GM12878 (cell line): Measurements from ENCODE around the gene PKP4. TPM values are rescaled to one million over a fixed set of nuclear protein-coding genes. Genes with fewer than 3 reads are reported as not detected.

ENCODE experiments used
- ATAC-seq: fragments of 200-7000 bp; cut with Tn5 transposase; 3 replicates; pipeline ENCODE4 v1.9.1; 2020; ENCODE audit warnings: mild to moderate bottlenecking, moderate library complexity
- BruUV-seq: library from RNA; stranded (reverse); fragments of 400-500 nt; replicated peaks from 2 replicates; lab custom pipeline; 2021; lab: Mats Ljungman, UMichigan
- CTCF ChIA-PET: fragments of 300-600 bp; sonication (Branson Sonifier 250); formaldehyde crosslinking; extraction: SDS; loops from one replicate; lab custom pipeline; 2021; ENCODE audit warnings: inconsistent platforms; lab: Yijun Ruan, JAX
- POLR2A ChIA-PET: fragments of 350-600 bp; formaldehyde crosslinking; extraction: SDS; loops from one replicate; lab custom pipeline; 2021; ENCODE audit warnings: inconsistent platforms; lab: Charles Lee
- RAD21 ChIA-PET: fragments of 300-600 bp; sonication (Branson Sonifier 250); formaldehyde crosslinking; loops from one replicate; lab custom pipeline; 2023; ENCODE audit warnings: antibody characterized with exemption; ENCODE audit not compliant: unreplicated experiment; lab: Charles Lee
- SMC1A ChIA-PET: fragments of 300-600 bp; sonication (Branson Sonifier 250); formaldehyde crosslinking; loops from one replicate; lab custom pipeline; 2023; ENCODE audit not compliant: unreplicated experiment, uncharacterized antibody; lab: Charles Lee
- DNase-seq: peaks from one replicate; pipeline ENCODE4 v3.0.0-alpha.2; 2011; ENCODE audit warnings: low read depth, low spot score
- FAIRE-seq: peaks from 3 replicates; lab custom pipeline; 2011; peaks lifted over from hg19 to GRCh38; lab: Jason Lieb, UNC
- H2AFZ ChIP-seq: 2 replicates; pipeline ENCODE4 v1.6.0; 2011; ENCODE audit warnings: low read depth, low read length, control low read depth; ENCODE audit not compliant: control insufficient read depth
- H3K27ac ChIP-seq: 2 replicates; pipeline ENCODE4 v1.5.1; 2011; ENCODE audit warnings: control low read depth; ENCODE audit not compliant: control insufficient read depth, insufficient read depth
- H3K27me3 ChIP-seq, 2 experiments: replicated peaks in 1 of 2; 2 replicates each; pipeline versions ENCODE4 v1.6.0 to v1.6.1; 2011; ENCODE audit warnings: low read length in 1 of 2; ENCODE audit not compliant: control insufficient read depth in 2 of 2, insufficient read depth in 2 of 2
- H3K36me3 ChIP-seq, 2 experiments: 2 replicates each; pipeline ENCODE4 v1.5.1; 2011; ENCODE audit warnings: low read length in 1 of 2; ENCODE audit not compliant: control insufficient read depth in 2 of 2, insufficient read depth in 2 of 2
- H3K4me1 ChIP-seq: 2 replicates; pipeline ENCODE4 v1.6.1; 2011; ENCODE audit warnings: mild to moderate bottlenecking, low read length, moderate library complexity, mixed read lengths; ENCODE audit not compliant: control insufficient read depth, insufficient read depth
- H3K4me2 ChIP-seq: 2 replicates; pipeline ENCODE4 v1.6.0; 2011; ENCODE audit warnings: control low read depth; ENCODE audit not compliant: control insufficient read depth, insufficient read depth
- H3K4me3 ChIP-seq: fragments of 200-600 bp; sonication (generic); 2 replicates; pipeline ENCODE4 v1.5.1; 2016
- H3K79me2 ChIP-seq: 2 replicates; pipeline ENCODE4 v1.6.0; 2011; ENCODE audit warnings: low read length; ENCODE audit not compliant: control insufficient read depth, insufficient read depth
- H3K9ac ChIP-seq: 2 replicates; pipeline ENCODE4 v1.8.0; 2011; ENCODE audit warnings: low read length, control low read depth, mixed read lengths; ENCODE audit not compliant: control insufficient read depth, insufficient read depth
- H3K9me3 ChIP-seq: replicated peaks from 3 replicates; pipeline ENCODE4 v1.5.1; 2011; ENCODE audit warnings: mild to moderate bottlenecking, low read length; ENCODE audit not compliant: control insufficient read depth, insufficient read depth
- H4K20me1 ChIP-seq: 2 replicates; pipeline ENCODE4 v1.6.0; 2011; ENCODE audit not compliant: control insufficient read depth, insufficient read depth
- EZH2 ChIP-seq: IDR thresholded peaks from 2 replicates; pipeline ENCODE4 v1.6.1; 2012; ENCODE audit warnings: low read depth, mild to moderate bottlenecking, control low read depth, inconsistent platforms, low read length, borderline replicate concordance; ENCODE audit not compliant: control insufficient read depth
- NR2C1 ChIP-seq: fragments of 450-650 bp; IDR thresholded peaks from 2 replicates; pipeline ENCODE4 v1.6.1; 2017; ENCODE audit warnings: antibody characterized with exemption, mild to moderate bottlenecking, moderate library complexity
- NR2F1 ChIP-seq: fragments of 450-650 bp; conservative IDR thresholded peaks from 2 replicates; pipeline ENCODE4 v1.6.1; 2017; ENCODE audit warnings: mild to moderate bottlenecking
- SREBF2 ChIP-seq: IDR thresholded peaks from 2 replicates; pipeline ENCODE4 v1.6.1; 2012; ENCODE audit warnings: mild to moderate bottlenecking, low read length
- USF1 ChIP-seq: IDR thresholded peaks from 2 replicates; pipeline ENCODE4 v1.6.1; 2011; ENCODE audit warnings: borderline replicate concordance, low read depth, mild to moderate bottlenecking, moderate library complexity, mixed read lengths, low read length; ENCODE audit not compliant: insufficient read depth; ENCODE audit errors: extremely low read length
- WGBS: methylation state at CpG from one replicate; pipeline ENCODE4 v1.1.6; 2016; ENCODE audit warnings: low lambda C conversion rate; ENCODE audit not compliant: insufficient replicate concordance, insufficient coverage; ENCODE audit errors: missing lambda C conversion rate; 5-methylcytosine and 5-hydroxymethylcytosine counted together
- in situ Hi-C: fragments of 300-500 bp; cut with MboI; formaldehyde crosslinking; loops from 9 replicates; pipeline ENCODE4 v1.14.3; 2018; ENCODE audit warnings: mixed read lengths
- intact Hi-C: fragments of 100-400 bp; cut with micrococcal nuclease; formaldehyde crosslinking; loops from one replicate; pipeline ENCODE4 v1.14.2; 2022; ENCODE audit not compliant: unreplicated experiment
- polyA plus RNA-seq, 11 experiments: library from polyadenylated mRNA; depleted of rRNA in 4 of 11; unstranded in 6 of 11; stranded (reverse) in 5 of 11; fragments of >200 nt; fragmentation: Nextera tagmentation in 4 of 11; fragmentation: Illumina TruSeq in 1 of 11; extraction: Ambion mirVana in 4 of 11; extraction: Trizol in 1 of 11; gene quantifications; 1 replicate in 1 of 11; 2 replicates in 10 of 11; pipeline versions ENCODE4 v1.2.1 to v1.2.3, GENCODE V29; 2011 to 2016; ENCODE audit warnings: inconsistent platforms in 2 of 11, missing spikeins in 2 of 11, low read depth in 1 of 11
- total RNA-seq, 4 experiments: library from RNA; depleted of rRNA in 3 of 4; stranded (reverse); fragments of >200 nt in 3 of 4; fragmentation: Illumina TruSeq in 1 of 4; extraction: Trizol in 1 of 4; gene quantifications; 2 replicates each; pipeline versions ENCODE4 v1.2.1 to v1.2.3, GENCODE V29; 2013 to 2021

PKP4 gene
- total and polyA plus RNA-seq, 10 of the 15 experiments (the other 5 are each of a cell fraction or from before 2014, with no cell fraction given): 4.8 to 35.8 (median 17.7) TPM

GRCh38 chr2:158635961-158636601 is 179.3 kb downstream of the PKP4 start:
- POLR2A ChIA-PET: no interaction called here
- Histone ChIP-seq H3K36me3 (peaks cover 0 to 3% of the 10 kb centered on the region in 2 experiments; a peak in 1 of 4 replicates), H3K4me3 (no peak overlapping the region), H3K79me2 (no peaks in the 10 kb centered on the region), H3K27ac (no peak overlapping the region), H3K4me2 (no peak overlapping the region), H3K9ac (no peak overlapping the region), H4K20me1 (no peaks in the 10 kb centered on the region), H3K27me3 (no peaks in the 10 kb centered on the region), H3K9me3 (no peaks in the 10 kb centered on the region), H3K4me1 (no peaks in the 10 kb centered on the region), H2AFZ (no peak overlapping the region)
- intact Hi-C loops: no loop called here
- in situ Hi-C loops: no loop called here
- CTCF ChIA-PET: interaction anchor here (1.2 to 1.4 kb wide), 4 partner anchors 17 to 118 kb away, joined by 3 to 4 read pairs (median 4); no protein-coding TSS in a partner anchor
- SMC1A ChIA-PET: interaction anchor here (0.7 to 2.2 kb wide), 4 partner anchors 9 to 993 kb away, joined by 3 to 4 read pairs (median 4); no protein-coding TSS in a partner anchor
- TF ChIP-seq NR2F1: no peak
- DNase-seq: no peak
- no TSS peak for BruUV-seq
- FAIRE-seq: no peak
- RAD21 ChIA-PET: no interaction called here
- WGBS: 65% methylated on average over 3 of the region's 3 CpGs
- ATAC-seq: no peak

GRCh38 chr2:158637357-158637756 is 180.6 kb downstream of the PKP4 start:
- FAIRE-seq (peak; percentile 44), ATAC-seq (no peak), DNase-seq (no peak)
- Histone ChIP-seq H3K79me2 (no peaks in the 10 kb centered on the region), H3K4me3 (no peak overlapping the region), H3K4me2 (no peak overlapping the region), H3K27me3 (no peaks in the 10 kb centered on the region), H3K9me3 (no peaks in the 10 kb centered on the region), H3K36me3 (peaks cover 0 to 3% of the 10 kb centered on the region in 2 experiments; a peak in 1 of 4 replicates), H3K9ac (no peak overlapping the region), H4K20me1 (no peaks in the 10 kb centered on the region), H3K27ac (no peak overlapping the region), H2AFZ (no peak overlapping the region), H3K4me1 (no peaks in the 10 kb centered on the region)
- ChIA-PET POLR2A (no interaction called here), SMC1A (interaction anchor here (0.8 kb wide), 1 partner anchor 9 kb away, joined by 3 read pairs; no protein-coding TSS in a partner anchor), RAD21 (no interaction called here), CTCF (interaction anchor here (0.6 kb wide), 1 partner anchor 457 kb away, joined by 3 read pairs; no protein-coding TSS in a partner anchor)
- in situ Hi-C loops: no loop called here
- TF ChIP-seq SREBF2: no peak
- no peak for TF ChIP-seq EZH2
- no peak for TF ChIP-seq NR2C1
- no peak for TF ChIP-seq USF1
- 92% methylated on average over 7 of the region's 7 CpGs for WGBS
- intact Hi-C loops: no loop called here
- BruUV-seq: no TSS peak
